Measurements from ENCODE around the gene B4GALNT3.

B4GALNT3 gene

DNA sequence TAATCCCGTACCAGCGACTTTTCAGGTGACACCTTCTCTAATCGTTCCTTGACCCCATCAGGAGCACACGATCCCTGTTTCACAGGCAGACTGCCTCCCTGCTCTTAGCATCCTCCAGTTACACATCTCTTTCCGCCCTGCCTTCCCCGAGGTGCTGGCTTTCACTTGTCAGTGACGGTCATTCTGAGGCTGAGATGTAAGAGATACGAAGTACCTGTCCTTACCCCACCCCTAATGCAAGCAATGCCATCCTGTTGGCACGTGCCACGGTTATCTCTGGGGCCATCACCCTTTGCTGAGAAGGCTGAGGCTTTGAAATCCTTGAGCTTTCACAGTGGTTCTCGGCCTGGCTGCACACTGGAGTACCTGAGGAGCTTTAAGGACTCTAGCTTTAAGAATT is 24.4 kb downstream of the B4GALNT3 start:
- Mint-ChIP-seq H3K9me3 (peaks cover 6% of the 10 kb centered on the region in 2 donors), H3K4me1 (no peaks in the 10 kb centered on the region), H3K27ac (peak overlapping the region; percentile 9 to 47), H3K27me3 (peaks cover 42% of the 10 kb centered on the region), H3K4me3 (no peak overlapping the region)
- DNase-seq = no peak
- no peak for ATAC-seq

DNA sequence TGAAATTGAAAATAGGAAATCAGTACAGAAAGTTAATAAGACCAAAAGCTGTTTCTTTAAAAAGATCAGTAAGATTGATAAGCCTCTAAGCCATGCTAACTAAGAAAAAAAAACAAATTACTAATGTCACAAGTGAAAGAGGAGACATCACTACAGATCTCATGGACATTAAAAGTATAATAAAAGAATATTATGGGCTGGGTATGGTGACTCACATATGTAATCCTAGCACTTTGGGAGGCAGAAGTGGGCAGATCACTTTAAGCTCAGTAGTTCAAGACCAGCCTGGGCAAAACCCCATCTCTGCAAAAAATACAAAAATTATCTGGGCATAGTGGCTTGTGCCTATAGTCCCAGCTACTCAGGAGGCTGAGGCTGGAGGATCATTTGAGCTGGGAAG is 30.5 kb downstream of the B4GALNT3 start:
- Mint-ChIP-seq H3K27me3 (peaks cover 1% of the 10 kb centered on the region), H3K27ac (no peak overlapping the region), H3K4me3 (no peak overlapping the region), H3K4me1 (no peaks in the 10 kb centered on the region), H3K9me3 (peaks cover 13 to 20% of the 10 kb centered on the region in 2 donors)
- DNase-seq (no peak), ATAC-seq (no peak)

DNA sequence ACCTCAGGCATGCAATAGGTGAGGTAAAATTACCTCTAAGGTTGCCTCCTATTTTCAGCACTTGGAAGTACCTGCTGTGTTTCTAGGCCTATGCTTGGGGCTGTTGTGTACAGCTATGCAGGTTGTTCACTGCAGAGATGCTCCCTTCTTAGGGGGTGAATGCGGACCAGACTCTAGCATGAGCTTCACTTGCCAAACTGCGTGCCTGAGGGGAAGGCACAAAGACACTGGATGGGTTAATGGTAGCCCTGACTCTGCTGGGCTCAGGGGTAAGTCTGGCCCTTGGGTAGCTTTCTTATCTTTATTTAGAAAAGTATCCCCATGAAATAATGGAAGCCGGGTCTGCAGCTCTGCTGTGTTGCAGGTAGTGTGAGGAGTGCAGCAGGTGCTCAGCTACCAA is 35.7 kb downstream of the B4GALNT3 start:
- no peak for DNase-seq
- no peaks in the 10 kb centered on the region for H3K4me1 Mint-ChIP-seq
- no peaks in the 10 kb centered on the region for H3K27me3 Mint-ChIP-seq
- H3K9me3 Mint-ChIP-seq = peaks cover 4 to 6% of the 10 kb centered on the region in 2 donors
- no peak overlapping the region for H3K27ac Mint-ChIP-seq
- H3K4me3 Mint-ChIP-seq = no peak overlapping the region
- no peak for ATAC-seq

DNA sequence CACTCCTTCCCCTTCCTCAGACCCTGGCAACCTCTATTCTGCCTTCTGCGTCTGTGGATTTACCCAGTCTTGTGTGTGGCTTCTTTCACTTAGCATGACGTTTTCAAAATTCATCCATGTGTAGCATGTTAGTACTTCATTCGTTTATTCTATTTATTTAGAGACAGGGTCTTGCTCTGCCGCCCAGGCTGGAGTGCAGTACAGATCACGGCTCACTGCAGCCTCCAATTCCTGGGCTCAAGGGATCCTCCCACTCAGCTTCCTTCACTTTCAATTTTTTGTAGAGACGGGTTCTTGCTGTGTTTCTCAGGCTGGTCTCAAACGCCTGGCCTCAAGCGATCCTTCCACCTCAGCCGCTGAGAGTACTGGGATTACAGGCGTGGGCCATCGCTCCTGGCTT is 37.0 kb downstream of the B4GALNT3 start:
- H3K4me3 Mint-ChIP-seq = no peak overlapping the region
- no peak for ATAC-seq

DNA sequence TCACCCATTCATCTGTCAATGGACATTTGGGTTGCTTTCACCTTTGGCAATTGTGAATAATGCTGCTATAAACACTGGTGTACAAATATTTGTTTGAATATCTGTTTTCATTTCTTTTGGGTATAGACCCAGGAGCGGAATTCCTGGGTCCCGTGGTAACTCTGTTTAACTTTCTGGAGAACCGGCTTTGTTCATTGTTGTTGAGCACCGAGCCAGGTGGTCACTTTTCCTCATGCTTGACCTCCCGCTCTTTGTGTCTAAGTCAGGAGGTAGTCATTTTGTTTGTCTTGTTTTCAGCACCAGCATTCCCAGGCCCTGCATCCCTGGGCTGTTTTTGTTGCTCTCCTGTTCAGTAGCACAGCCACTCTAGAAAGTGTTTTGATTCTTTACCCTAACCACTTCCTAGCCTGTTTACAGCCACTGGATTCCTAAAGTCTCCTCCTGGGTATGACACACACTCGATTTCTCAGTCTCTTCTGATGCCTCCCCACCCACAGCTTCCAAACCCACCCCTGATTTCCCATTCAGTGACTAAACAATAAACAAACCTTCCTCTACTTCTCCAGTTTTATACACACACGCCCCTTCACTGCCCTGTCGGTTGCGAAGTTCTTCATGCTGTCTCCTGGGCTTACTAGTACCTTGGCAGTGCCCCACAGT is 37.9 kb downstream of the B4GALNT3 start:
- DNase-seq = no peak
- peaks cover 0 to 6% of the 10 kb centered on the region in 2 donors for H3K9me3 Mint-ChIP-seq
- peaks cover 7% of the 10 kb centered on the region for H3K27me3 Mint-ChIP-seq
- H3K27ac Mint-ChIP-seq = no peak overlapping the region
- no peak for ATAC-seq
- H3K4me3 Mint-ChIP-seq = no peak overlapping the region
- no peaks in the 10 kb centered on the region for H3K4me1 Mint-ChIP-seq

More for the DNA sequence above, 37.0 kb downstream of the B4GALNT3 start:
- Mint-ChIP-seq H3K4me1 (no peaks in the 10 kb centered on the region), H3K27ac (no peak overlapping the region), H3K27me3 (no peaks in the 10 kb centered on the region), H3K9me3 (peaks cover 0 to 6% of the 10 kb centered on the region in 2 donors)
- no peak for DNase-seq

DNA sequence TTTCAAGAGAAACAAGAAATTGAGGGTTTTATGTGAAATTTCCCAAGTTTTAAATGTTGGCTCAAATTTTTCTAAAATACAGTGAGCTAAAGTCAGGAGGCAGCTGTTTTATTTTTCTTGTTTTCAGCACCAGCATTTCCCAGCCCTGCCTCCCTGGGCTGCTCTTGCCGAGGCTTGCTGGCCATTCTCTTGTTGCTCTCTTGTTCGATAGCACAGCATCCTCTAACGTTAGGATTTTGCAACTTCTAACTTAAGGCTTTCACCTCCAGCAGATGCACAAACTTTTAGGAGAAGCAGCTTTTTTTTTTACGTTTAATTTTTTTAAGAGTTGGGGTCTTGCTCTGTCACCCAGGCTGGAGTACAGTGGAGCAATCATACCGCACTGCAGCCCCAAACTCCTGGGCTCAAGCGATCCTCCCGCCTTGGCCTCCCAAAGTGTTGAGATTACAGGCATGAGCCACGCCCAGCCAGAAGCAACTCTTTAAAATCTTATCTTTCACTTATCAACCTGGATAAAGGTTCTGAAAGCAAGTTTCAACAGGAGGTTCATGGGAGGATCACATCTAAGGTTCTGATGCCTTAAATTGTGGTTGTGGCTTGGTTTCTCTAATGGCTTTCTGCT is 40.2 kb downstream of the B4GALNT3 start:
- H3K4me3 Mint-ChIP-seq = no peak overlapping the region
- H3K27ac Mint-ChIP-seq = no peak overlapping the region
- peaks cover 6% of the 10 kb centered on the region for H3K4me1 Mint-ChIP-seq
- H3K27me3 Mint-ChIP-seq = peaks cover 17% of the 10 kb centered on the region
- no peaks in the 10 kb centered on the region for H3K9me3 Mint-ChIP-seq
- ATAC-seq (no peak), DNase-seq (no peak)

DNA sequence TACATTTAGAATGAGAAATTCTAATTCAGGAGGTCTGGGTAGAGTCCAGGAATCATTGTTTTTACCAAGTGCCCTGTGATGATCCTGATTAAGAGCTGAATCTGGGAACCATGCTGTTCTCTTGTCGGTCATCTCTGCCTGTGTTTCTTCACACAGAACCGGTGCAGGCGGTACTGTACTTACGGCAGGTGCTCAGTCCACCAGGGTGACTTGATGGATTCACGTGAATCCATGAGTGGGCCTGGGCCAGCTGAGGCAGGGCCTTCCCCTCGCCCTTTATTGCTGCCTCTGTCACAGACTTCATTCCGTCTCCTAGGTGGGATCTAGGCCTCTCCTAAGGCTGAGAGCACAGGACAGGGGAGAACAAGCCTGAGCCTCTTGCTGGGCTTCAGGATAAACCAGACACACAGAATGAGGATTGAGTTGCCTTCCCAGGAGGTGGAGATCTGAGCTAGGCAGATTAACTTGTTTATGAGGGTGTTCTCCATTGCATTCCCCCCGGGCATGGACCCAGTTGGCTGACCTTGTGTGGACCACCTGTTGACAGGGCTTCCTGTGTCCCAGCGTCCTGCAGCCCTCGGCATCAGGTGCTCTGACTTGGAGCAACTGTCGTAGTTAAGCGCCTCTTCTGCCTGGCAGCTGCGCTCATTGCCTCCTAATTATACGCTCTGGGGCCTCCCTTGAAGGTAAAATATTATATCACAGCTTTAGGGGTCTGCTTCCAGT is 42.1 kb downstream of the B4GALNT3 start:
- DNase-seq (no peak), ATAC-seq (no peak)
- Mint-ChIP-seq H3K27ac (no peak overlapping the region), H3K4me3 (no peak overlapping the region), H3K4me1 (peaks cover 6% of the 10 kb centered on the region), H3K9me3 (no peaks in the 10 kb centered on the region), H3K27me3 (peaks cover 17% of the 10 kb centered on the region)

DNA sequence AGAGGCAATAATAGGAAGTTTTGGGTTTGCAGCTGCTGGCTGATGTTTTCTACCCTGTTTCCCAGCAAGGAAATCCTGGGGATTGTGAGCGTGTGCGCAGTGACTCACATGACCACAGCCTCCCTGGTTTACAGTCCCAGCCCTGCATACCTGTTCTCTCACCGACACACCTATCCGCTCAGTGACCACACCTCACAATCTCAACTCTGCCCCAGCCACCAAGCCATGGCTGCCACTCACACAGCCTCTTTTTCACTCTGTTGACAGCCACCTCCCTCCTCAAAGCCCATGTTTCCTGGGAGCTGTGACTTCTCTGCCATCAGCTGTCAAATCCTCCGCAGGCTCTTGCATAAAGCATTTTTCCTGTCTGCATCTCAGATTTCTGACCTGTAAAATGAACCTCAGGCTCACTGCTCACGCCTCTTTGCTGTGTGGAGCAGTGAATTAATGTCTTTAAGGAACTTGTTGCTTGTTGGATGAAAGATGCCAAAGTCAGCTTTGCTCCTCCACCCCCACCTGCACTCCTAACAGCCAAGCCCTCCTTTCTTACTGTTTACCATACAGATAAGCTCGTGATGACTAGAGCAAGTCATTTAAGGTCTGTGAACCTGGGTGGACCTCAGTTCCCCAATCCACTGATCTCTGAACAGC is 43.5 kb downstream of the B4GALNT3 start:
- Mint-ChIP-seq H3K4me3 (no peak overlapping the region), H3K4me1 (peaks cover 6% of the 10 kb centered on the region), H3K9me3 (no peaks in the 10 kb centered on the region), H3K27ac (no peak overlapping the region), H3K27me3 (peaks cover 17% of the 10 kb centered on the region)
- no peak for DNase-seq
- ATAC-seq = no peak

DNA sequence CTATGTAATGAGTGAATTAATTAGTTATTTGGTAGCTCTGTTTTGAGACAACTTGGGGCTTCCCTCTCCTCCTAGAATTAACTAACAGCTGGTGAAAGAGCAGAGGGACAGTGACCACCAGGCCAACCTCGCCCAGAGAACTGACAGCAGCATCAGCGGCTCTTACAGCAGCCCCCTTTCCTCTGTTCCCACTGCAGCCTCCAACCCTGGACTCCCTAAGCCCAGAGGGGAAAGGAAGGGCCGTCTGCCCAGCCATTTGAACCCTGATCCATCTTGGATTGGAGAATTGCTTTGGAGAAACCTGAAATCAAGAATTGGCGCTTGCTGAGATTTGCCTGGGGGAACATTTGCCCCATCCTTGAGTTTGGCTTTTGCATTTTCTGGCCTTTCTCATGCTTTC is 45.5 kb downstream of the B4GALNT3 start:
- H3K27me3 Mint-ChIP-seq = peaks cover 23% of the 10 kb centered on the region
- no peaks in the 10 kb centered on the region for H3K9me3 Mint-ChIP-seq
- H3K4me3 Mint-ChIP-seq = no peak overlapping the region
- H3K4me1 Mint-ChIP-seq = peaks cover 6% of the 10 kb centered on the region
- ATAC-seq = no peak
- DNase-seq = no peak
- no peak overlapping the region for H3K27ac Mint-ChIP-seq

DNA sequence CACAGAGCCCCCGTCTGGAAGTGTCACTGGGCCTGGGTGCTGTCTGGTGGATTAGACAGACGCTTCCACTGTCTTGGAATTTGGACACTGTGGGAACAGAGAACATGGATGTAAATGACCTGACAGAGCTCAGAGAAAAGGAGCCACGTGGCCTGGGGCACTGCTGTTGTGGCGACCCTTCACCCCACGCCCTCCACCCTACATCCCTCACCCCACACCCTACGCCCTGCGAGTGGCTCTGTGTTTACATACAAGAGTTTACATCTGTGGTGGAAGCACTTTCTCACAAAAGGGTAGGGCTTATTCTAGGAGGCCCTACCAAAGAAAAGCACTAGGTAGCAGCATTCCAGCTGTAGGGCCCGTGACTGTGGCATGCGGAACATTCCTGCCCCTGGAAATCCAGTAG is 47.7 kb downstream of the B4GALNT3 start:
- DNase-seq (no peak), ATAC-seq (no peak)
- peaks cover 6% of the 10 kb centered on the region for H3K4me1 Mint-ChIP-seq
- H3K4me3 Mint-ChIP-seq = no peak overlapping the region
- no peak overlapping the region for H3K27ac Mint-ChIP-seq
- H3K27me3 Mint-ChIP-seq = peaks cover 22% of the 10 kb centered on the region
- no peaks in the 10 kb centered on the region for H3K9me3 Mint-ChIP-seq

DNA sequence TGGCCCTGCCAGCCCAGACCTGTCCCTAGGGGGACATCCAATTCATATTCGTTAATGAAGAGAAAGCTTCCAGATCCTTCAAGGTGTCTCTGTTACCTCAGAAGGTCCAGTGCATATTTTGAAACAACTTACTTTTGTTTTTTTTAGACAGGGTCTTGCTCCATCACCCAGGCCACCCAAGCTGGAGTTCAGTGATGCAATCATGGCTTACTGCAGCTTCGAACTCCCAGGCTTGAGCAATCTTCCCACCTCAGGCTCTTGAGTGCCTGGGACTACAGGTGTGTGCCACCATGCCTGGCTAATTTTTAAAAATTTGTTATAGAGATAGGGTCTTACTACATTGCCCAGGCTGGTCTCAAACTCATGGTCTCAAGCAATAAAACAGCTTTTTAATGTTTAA is 48.4 kb downstream of the B4GALNT3 start:
- ATAC-seq = no peak
- Mint-ChIP-seq H3K27ac (no peak overlapping the region), H3K27me3 (peaks cover 14% of the 10 kb centered on the region), H3K4me3 (no peak overlapping the region), H3K9me3 (no peaks in the 10 kb centered on the region), H3K4me1 (peaks cover 4% of the 10 kb centered on the region)
- DNase-seq = no peak

DNA sequence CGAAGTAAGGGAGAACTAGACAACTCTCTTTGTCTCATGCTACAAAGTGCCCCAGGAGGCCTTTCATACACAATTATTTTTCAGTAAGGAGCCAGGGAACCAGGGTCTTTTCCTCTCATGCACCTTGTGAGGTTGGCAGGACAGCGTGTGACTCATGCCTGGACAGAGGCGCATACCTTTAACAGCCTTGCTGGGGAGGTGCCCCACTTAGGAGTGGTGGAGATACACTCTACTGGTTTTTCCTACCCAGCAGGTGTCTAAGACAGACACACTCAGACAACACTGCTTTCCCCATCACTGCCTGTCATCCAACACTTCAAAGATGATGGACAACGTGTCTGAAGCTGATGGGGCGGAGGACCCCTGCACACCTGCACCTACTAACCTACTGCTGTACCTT is 49.1 kb downstream of the B4GALNT3 start:
- Mint-ChIP-seq H3K27me3 (peaks cover 9% of the 10 kb centered on the region), H3K27ac (no peak overlapping the region), H3K4me1 (no peaks in the 10 kb centered on the region), H3K4me3 (no peak overlapping the region), H3K9me3 (no peaks in the 10 kb centered on the region)
- ATAC-seq (no peak), DNase-seq (no peak)

DNA sequence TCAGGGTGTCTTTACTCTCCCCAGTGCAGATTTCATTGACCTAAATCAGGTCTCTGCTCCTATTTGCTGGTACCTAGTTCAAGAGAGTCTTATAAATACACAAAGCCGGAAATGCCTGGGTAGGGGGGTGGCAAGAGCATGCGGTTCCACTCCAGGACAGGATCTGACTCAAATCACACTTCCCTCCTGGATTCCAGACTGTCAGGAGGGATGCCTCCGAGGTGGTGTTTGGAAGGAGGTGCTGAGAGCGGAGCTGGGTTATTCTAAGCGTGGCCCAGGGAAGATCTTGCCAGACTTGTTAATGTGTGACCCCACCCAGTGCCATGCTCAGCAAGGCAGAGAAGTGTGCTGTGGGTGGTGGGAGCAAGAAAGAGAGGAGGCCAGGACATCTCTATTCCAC is 49.8 kb downstream of the B4GALNT3 start:
- ATAC-seq = no peak
- no peaks in the 10 kb centered on the region for H3K4me1 Mint-ChIP-seq

DNA sequence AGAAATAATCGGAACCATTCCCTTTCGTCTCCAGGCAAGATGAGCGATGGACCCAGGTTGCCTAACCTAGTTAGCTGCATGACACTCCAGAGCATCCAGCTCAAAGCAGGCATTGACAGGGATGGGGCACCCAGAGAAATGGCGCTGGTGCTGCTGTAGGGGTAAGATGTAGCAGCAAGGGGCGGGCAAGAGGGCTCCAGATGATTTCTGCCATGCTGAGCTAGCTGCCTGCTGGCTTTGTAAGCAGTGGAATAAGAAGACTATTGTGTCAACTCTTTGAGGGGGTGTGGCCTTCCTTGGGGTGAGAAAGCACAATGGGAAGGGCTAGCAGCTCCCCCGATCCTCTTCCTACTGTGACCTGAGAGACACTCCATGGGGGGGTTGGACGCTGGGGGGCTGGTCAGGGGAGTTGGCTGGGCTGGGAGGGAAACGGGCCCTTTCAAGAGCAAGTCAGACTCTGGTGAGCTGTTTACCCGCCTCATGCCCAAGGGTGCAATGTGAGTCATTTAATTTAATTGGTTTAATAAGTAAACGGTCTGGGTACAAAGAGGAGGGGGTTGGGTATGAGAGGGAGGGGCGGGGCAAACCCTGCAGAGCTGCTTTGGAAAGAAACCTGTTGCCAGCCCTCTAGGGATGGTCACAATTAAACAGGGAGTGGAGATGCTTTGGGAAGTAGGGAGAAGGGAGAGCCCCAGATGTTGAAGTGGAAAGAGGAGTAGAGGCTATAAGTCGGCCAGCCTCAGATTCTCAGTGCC is 50.5 kb downstream of the B4GALNT3 start:
- no peaks in the 10 kb centered on the region for H3K4me1 Mint-ChIP-seq
- H3K4me3 Mint-ChIP-seq = no peak overlapping the region
- ATAC-seq (no peak), DNase-seq (no peak)
- peaks cover 9% of the 10 kb centered on the region for H3K27me3 Mint-ChIP-seq
- H3K27ac Mint-ChIP-seq = peak overlapping the region in 1 of 2 donors; percentile 74
- no peaks in the 10 kb centered on the region for H3K9me3 Mint-ChIP-seq

More for the DNA sequence above, 49.8 kb downstream of the B4GALNT3 start:
- H3K27me3 Mint-ChIP-seq = peaks cover 9% of the 10 kb centered on the region
- no peak overlapping the region for H3K27ac Mint-ChIP-seq
- no peak overlapping the region for H3K4me3 Mint-ChIP-seq
- DNase-seq = no peak
- no peaks in the 10 kb centered on the region for H3K9me3 Mint-ChIP-seq

DNA sequence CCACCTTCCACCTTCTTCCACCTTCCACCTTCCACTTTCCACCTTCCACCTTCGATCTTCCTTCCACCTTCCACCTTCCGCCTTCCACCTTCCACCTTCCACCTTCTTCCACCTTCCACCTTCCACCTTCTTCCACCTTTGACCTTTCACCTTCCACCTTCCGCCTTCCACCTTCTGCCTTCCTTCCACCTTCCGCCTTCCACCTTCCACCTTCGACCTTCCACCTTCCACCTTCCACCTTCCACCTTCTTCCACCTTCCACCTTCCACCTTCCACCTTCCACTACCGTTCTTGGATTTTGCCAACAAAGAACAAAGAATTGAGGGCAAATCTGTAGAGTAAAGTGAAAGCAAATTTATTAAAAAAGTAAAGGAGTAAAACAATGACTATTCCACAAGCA is 53.2 kb downstream of the B4GALNT3 start:
- DNase-seq (no peak), ATAC-seq (no peak)
- H3K4me1 Mint-ChIP-seq = no peaks in the 10 kb centered on the region
- H3K4me3 Mint-ChIP-seq = no peak overlapping the region
- H3K9me3 Mint-ChIP-seq = no peaks in the 10 kb centered on the region
- peaks cover 9% of the 10 kb centered on the region for H3K27me3 Mint-ChIP-seq
- H3K27ac Mint-ChIP-seq = no peak overlapping the region
